GM12878 (cell line): Measurements from ENCODE around the gene GFRA3. TPM values are rescaled to one million over a fixed set of nuclear protein-coding genes. Genes with fewer than 3 reads are reported as not detected.

Experiments
- ATAC-seq: fragments of 200-7000 bp; cut with Tn5 transposase; 3 replicates; pipeline ENCODE4 v1.9.1; 2020; ENCODE audit warnings: mild to moderate bottlenecking, moderate library complexity
- BruUV-seq: library from RNA; stranded (reverse); fragments of 400-500 nt; replicated peaks from 2 replicates; lab custom pipeline; 2021; lab: Mats Ljungman, UMichigan
- CTCF ChIA-PET: fragments of 300-600 bp; sonication (Branson Sonifier 250); formaldehyde crosslinking; extraction: SDS; loops from one replicate; lab custom pipeline; 2021; ENCODE audit warnings: inconsistent platforms; lab: Yijun Ruan, JAX
- POLR2A ChIA-PET: fragments of 350-600 bp; formaldehyde crosslinking; extraction: SDS; loops from one replicate; lab custom pipeline; 2021; ENCODE audit warnings: inconsistent platforms; lab: Charles Lee
- RAD21 ChIA-PET: fragments of 300-600 bp; sonication (Branson Sonifier 250); formaldehyde crosslinking; loops from one replicate; lab custom pipeline; 2023; ENCODE audit warnings: antibody characterized with exemption; ENCODE audit not compliant: unreplicated experiment; lab: Charles Lee
- SMC1A ChIA-PET: fragments of 300-600 bp; sonication (Branson Sonifier 250); formaldehyde crosslinking; loops from one replicate; lab custom pipeline; 2023; ENCODE audit not compliant: unreplicated experiment, uncharacterized antibody; lab: Charles Lee
- DNase-seq: peaks from one replicate; pipeline ENCODE4 v3.0.0-alpha.2; 2011; ENCODE audit warnings: low read depth, low spot score
- FAIRE-seq: peaks from 3 replicates; lab custom pipeline; 2011; peaks lifted over from hg19 to GRCh38; lab: Jason Lieb, UNC
- H2AFZ ChIP-seq: 2 replicates; pipeline ENCODE4 v1.6.0; 2011; ENCODE audit warnings: low read depth, low read length, control low read depth; ENCODE audit not compliant: control insufficient read depth
- H3K27ac ChIP-seq: 2 replicates; pipeline ENCODE4 v1.5.1; 2011; ENCODE audit warnings: control low read depth; ENCODE audit not compliant: control insufficient read depth, insufficient read depth
- H3K27me3 ChIP-seq, 2 experiments: replicated peaks in 1 of 2; 2 replicates each; pipeline versions ENCODE4 v1.6.0 to v1.6.1; 2011; ENCODE audit warnings: low read length in 1 of 2; ENCODE audit not compliant: control insufficient read depth in 2 of 2, insufficient read depth in 2 of 2
- H3K36me3 ChIP-seq, 2 experiments: 2 replicates each; pipeline ENCODE4 v1.5.1; 2011; ENCODE audit warnings: low read length in 1 of 2; ENCODE audit not compliant: control insufficient read depth in 2 of 2, insufficient read depth in 2 of 2
- H3K4me1 ChIP-seq: 2 replicates; pipeline ENCODE4 v1.6.1; 2011; ENCODE audit warnings: mild to moderate bottlenecking, low read length, moderate library complexity, mixed read lengths; ENCODE audit not compliant: control insufficient read depth, insufficient read depth
- H3K4me2 ChIP-seq: 2 replicates; pipeline ENCODE4 v1.6.0; 2011; ENCODE audit warnings: control low read depth; ENCODE audit not compliant: control insufficient read depth, insufficient read depth
- H3K4me3 ChIP-seq: fragments of 200-600 bp; sonication (generic); 2 replicates; pipeline ENCODE4 v1.5.1; 2016
- H3K79me2 ChIP-seq: 2 replicates; pipeline ENCODE4 v1.6.0; 2011; ENCODE audit warnings: low read length; ENCODE audit not compliant: control insufficient read depth, insufficient read depth
- H3K9ac ChIP-seq: 2 replicates; pipeline ENCODE4 v1.8.0; 2011; ENCODE audit warnings: low read length, control low read depth, mixed read lengths; ENCODE audit not compliant: control insufficient read depth, insufficient read depth
- H3K9me3 ChIP-seq: replicated peaks from 3 replicates; pipeline ENCODE4 v1.5.1; 2011; ENCODE audit warnings: mild to moderate bottlenecking, low read length; ENCODE audit not compliant: control insufficient read depth, insufficient read depth
- H4K20me1 ChIP-seq: 2 replicates; pipeline ENCODE4 v1.6.0; 2011; ENCODE audit not compliant: control insufficient read depth, insufficient read depth
- ATF7 ChIP-seq: fragments of 450-650 bp; IDR thresholded peaks from 2 replicates; pipeline ENCODE4 v1.6.1; 2016; ENCODE audit warnings: low read depth, mild to moderate bottlenecking
- CREM ChIP-seq: IDR thresholded peaks from 2 replicates; pipeline ENCODE4 v1.6.1; 2014; ENCODE audit warnings: antibody characterized with exemption, low read depth
- FOXK2 ChIP-seq: fragments of 450-650 bp; IDR thresholded peaks from 2 replicates; pipeline ENCODE4 v1.6.1; 2017; ENCODE audit warnings: mild to moderate bottlenecking, moderate library complexity
- GABPA ChIP-seq: IDR thresholded peaks from 2 replicates; pipeline ENCODE4 v1.6.1; 2014; ENCODE audit warnings: antibody characterized with exemption, low read depth, mild to moderate bottlenecking, inconsistent platforms
- IKZF1 ChIP-seq: fragments of 450-650 bp; conservative IDR thresholded peaks from 2 replicates; pipeline ENCODE4 v1.6.1; 2017; ENCODE audit warnings: antibody characterized with exemption, mild to moderate bottlenecking
- IKZF2 ChIP-seq, 2 experiments: fragments of 450-650 bp; IDR thresholded peaks; 2 replicates each; pipeline ENCODE4 v1.6.1; 2017; ENCODE audit warnings: mild to moderate bottlenecking in 2 of 2, moderate library complexity in 2 of 2
- NFIC ChIP-seq: IDR thresholded peaks from 2 replicates; pipeline ENCODE4 v1.6.1; 2012; ENCODE audit warnings: low read depth, mild to moderate bottlenecking, inconsistent platforms, low read length, moderate library complexity
- NFYB ChIP-seq: IDR thresholded peaks from 2 replicates; pipeline ENCODE4 v1.6.1; 2011; ENCODE audit warnings: low read depth, mild to moderate bottlenecking, low read length, improper control_type of control experiment, moderate library complexity; ENCODE audit not compliant: insufficient read depth
- NR2F1 ChIP-seq: fragments of 450-650 bp; conservative IDR thresholded peaks from 2 replicates; pipeline ENCODE4 v1.6.1; 2017; ENCODE audit warnings: mild to moderate bottlenecking
- POLR2A ChIP-seq: IDR thresholded peaks from 2 replicates; pipeline ENCODE4 v1.6.1; 2011; ENCODE audit warnings: low read depth, mild to moderate bottlenecking, low read length
- RB1 ChIP-seq: fragments of 450-650 bp; formaldehyde crosslinking; IDR thresholded peaks from 2 replicates; pipeline ENCODE4 v1.6.1; 2017; ENCODE audit warnings: mild to moderate bottlenecking, borderline replicate concordance
- RBBP5 ChIP-seq: fragments of 200-600 bp; sonication (generic); conservative IDR thresholded peaks from 2 replicates; pipeline ENCODE4 v1.6.1; 2016
- RFX5 ChIP-seq: IDR thresholded peaks from 2 replicates; pipeline ENCODE4 v1.6.1; 2011; ENCODE audit warnings: low read depth, low read length, improper control_type of control experiment
- SMAD5 ChIP-seq: IDR thresholded peaks from 2 replicates; pipeline ENCODE4 v1.6.1; 2016; ENCODE audit warnings: antibody characterized with exemption, low read depth
- SRF ChIP-seq, 2 experiments: IDR thresholded peaks; 2 replicates each; pipeline ENCODE4 v1.6.1; 2011; ENCODE audit warnings: low read depth in 2 of 2, low read length in 2 of 2, mild to moderate bottlenecking in 1 of 2, moderate library complexity in 1 of 2
- STAT1 ChIP-seq: fragments of 450-650 bp; conservative IDR thresholded peaks from 2 replicates; pipeline ENCODE4 v1.6.1; 2014; ENCODE audit warnings: antibody characterized with exemption, mild to moderate bottlenecking
- TAF1 ChIP-seq: IDR thresholded peaks from 2 replicates; pipeline ENCODE4 v1.6.1; 2011; ENCODE audit warnings: mild to moderate bottlenecking, low read depth, low read length, borderline replicate concordance
- ZSCAN29 ChIP-seq: fragments of 450-650 bp; IDR thresholded peaks from 2 replicates; pipeline ENCODE4 v1.6.1; 2017; ENCODE audit warnings: mild to moderate bottlenecking, moderate library complexity
- WGBS: methylation state at CpG from one replicate; pipeline ENCODE4 v1.1.6; 2016; ENCODE audit warnings: low lambda C conversion rate; ENCODE audit not compliant: insufficient replicate concordance, insufficient coverage; ENCODE audit errors: missing lambda C conversion rate; 5-methylcytosine and 5-hydroxymethylcytosine counted together
- in situ Hi-C: fragments of 300-500 bp; cut with MboI; formaldehyde crosslinking; loops from 9 replicates; pipeline ENCODE4 v1.14.3; 2018; ENCODE audit warnings: mixed read lengths
- intact Hi-C: fragments of 100-400 bp; cut with micrococcal nuclease; formaldehyde crosslinking; loops from one replicate; pipeline ENCODE4 v1.14.2; 2022; ENCODE audit not compliant: unreplicated experiment
- polyA plus RNA-seq, 11 experiments: library from polyadenylated mRNA; depleted of rRNA in 4 of 11; unstranded in 6 of 11; stranded (reverse) in 5 of 11; fragments of >200 nt; fragmentation: Nextera tagmentation in 4 of 11; fragmentation: Illumina TruSeq in 1 of 11; extraction: Ambion mirVana in 4 of 11; extraction: Trizol in 1 of 11; gene quantifications; 1 replicate in 1 of 11; 2 replicates in 10 of 11; pipeline versions ENCODE4 v1.2.1 to v1.2.3, GENCODE V29; 2011 to 2016; ENCODE audit warnings: inconsistent platforms in 2 of 11, missing spikeins in 2 of 11, low read depth in 1 of 11
- total RNA-seq, 4 experiments: library from RNA; depleted of rRNA in 3 of 4; stranded (reverse); fragments of >200 nt in 3 of 4; fragmentation: Illumina TruSeq in 1 of 4; extraction: Trizol in 1 of 4; gene quantifications; 2 replicates each; pipeline versions ENCODE4 v1.2.1 to v1.2.3, GENCODE V29; 2013 to 2021
- TF ChIP-seq, protein P1 (sequence below): IDR thresholded peaks from 2 replicates; pipeline ENCODE4 v1.6.1; 2011; ENCODE audit warnings: mild to moderate bottlenecking, low read depth, low read length, moderate library complexity; ENCODE audit not compliant: insufficient replicate concordance
- TF ChIP-seq, protein P2 (sequence below): IDR thresholded peaks from 2 replicates; pipeline ENCODE4 v1.6.1; 2012; ENCODE audit warnings: low read depth, low read length, improper control_type of control experiment
- TF ChIP-seq, protein P3 (sequence below): fragments of 450-650 bp; IDR thresholded peaks from 2 replicates; pipeline ENCODE4 v1.6.1; 2017; ENCODE audit warnings: low read depth, mild to moderate bottlenecking, moderate library complexity

The GFRA3 gene
- total and polyA plus RNA-seq, 10 of the 15 experiments (the other 5 are each of a cell fraction or from before 2014, with no cell fraction given), result 0.06 to 0.10 (median 0.08) TPM; not detected in 7

DNA sequence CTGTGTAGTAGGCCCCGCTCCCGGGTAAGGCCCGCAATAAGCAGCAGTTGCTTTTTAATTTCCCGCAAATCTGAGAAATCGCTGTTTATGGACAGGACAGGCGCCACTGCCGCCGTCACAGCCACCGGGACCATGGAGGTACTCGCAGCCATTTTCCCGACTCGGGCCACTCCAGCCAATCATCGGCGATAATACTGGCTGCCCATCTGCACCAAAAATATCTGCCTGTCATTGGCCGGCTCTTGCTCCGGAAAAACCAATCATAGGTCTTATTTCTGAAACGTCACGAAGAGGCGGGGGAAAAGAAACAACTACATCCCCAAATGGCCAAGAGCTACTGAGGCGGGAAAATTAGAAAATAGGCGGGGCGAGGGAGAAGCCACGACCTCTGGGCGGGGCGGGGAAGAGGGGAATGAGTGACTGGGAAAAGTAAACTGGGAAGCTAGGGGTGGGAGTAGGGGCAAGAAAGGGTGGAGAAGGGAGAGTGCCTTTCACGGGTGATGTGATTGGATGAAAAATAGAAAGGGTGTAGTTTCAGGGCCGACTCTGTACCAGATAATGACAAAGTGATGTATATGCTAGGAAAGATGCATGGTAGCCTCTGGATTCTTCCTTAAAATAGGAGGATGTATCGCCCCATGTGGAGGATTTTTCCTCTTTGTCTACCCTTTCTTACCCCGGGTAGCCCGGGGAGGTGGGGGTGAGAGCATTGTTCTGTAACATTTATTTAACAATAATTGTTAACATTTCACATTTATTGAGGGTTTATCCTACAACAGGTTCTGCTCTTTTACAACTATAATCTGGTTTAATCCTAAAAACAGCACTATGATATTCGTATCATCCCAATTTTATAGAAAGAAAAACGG, 61.0 kb downstream of the GFRA3 start, which contains the start of gene CDC23:
TSS of gene CDC23 (minus strand) at position 163 of the 869 bp plus-strand sequence. CDS start at position 152, 11 bp downstream.
- ChIA-PET CTCF (interaction anchor here (0.7 to 2.5 kb wide), 7 partner anchors 12 to 142 kb away, joined by 3 to 9 read pairs (median 5); partner anchors contain the start of genes CDC25C and KDM3B), RAD21 (interaction anchor here (1.0 to 2.2 kb wide), 6 partner anchors 27 to 314 kb away, joined by 3 to 12 read pairs (median 6); partner anchors contain the start of genes BRD8, CDC25C and KIF20A), POLR2A (interaction anchor here (0.5 to 2.2 kb wide), 8 partner anchors 9 to 346 kb away, joined by 3 to 9 read pairs (median 4); partner anchors contain the start of genes BRD8, CDC25C, EGR1 and KDM3B), SMC1A (interaction anchor here (0.6 to 1.8 kb wide), 7 partner anchors 12 to 488 kb away, joined by 3 to 5 read pairs (median 3); partner anchors contain the start of gene KIF20A)
- Histone ChIP-seq H3K4me1 (no peaks in the 10 kb centered on the region; the same call in 1 of the 2 replicates), H3K27ac (peak within 1 kb of the TSS; percentile 66), H3K4me3 (peak within 1 kb of the TSS; percentile 92), H3K4me2 (peak within 1 kb of the TSS; percentile 73), H3K79me2 (peaks cover 28% of the 10 kb centered on the region), H3K9ac (peak within 1 kb of the TSS; percentile 82), H2AFZ (peak within 1 kb of the TSS; percentile 90), H3K36me3 (peaks cover 0 to 5% of the 10 kb centered on the region in 2 experiments; a peak in 1 of 4 replicates), H3K27me3 (no peaks in the 10 kb centered on the region), H3K9me3 (no peaks in the 10 kb centered on the region), H4K20me1 (no peaks in the 10 kb centered on the region)
- intact Hi-C loops, result no loop called here
- BruUV-seq, result no TSS peak
- FAIRE-seq (peak; percentile 100), ATAC-seq (peak; percentile 99), DNase-seq (peak; percentile 94)
- WGBS, result under 1% methylated on average over 27 of the region's 32 CpGs
- in situ Hi-C loops, result no loop called here
- no peak for TF ChIP-seq ZSCAN29
- TF ChIP-seq, protein P1, sequence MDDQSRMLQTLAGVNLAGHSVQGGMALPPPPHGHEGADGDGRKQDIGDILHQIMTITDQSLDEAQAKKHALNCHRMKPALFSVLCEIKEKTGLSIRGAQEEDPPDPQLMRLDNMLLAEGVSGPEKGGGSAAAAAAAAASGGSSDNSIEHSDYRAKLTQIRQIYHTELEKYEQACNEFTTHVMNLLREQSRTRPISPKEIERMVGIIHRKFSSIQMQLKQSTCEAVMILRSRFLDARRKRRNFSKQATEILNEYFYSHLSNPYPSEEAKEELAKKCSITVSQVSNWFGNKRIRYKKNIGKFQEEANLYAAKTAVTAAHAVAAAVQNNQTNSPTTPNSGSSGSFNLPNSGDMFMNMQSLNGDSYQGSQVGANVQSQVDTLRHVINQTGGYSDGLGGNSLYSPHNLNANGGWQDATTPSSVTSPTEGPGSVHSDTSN, result peak; percentile 25
- TF ChIP-seq, protein P2, sequence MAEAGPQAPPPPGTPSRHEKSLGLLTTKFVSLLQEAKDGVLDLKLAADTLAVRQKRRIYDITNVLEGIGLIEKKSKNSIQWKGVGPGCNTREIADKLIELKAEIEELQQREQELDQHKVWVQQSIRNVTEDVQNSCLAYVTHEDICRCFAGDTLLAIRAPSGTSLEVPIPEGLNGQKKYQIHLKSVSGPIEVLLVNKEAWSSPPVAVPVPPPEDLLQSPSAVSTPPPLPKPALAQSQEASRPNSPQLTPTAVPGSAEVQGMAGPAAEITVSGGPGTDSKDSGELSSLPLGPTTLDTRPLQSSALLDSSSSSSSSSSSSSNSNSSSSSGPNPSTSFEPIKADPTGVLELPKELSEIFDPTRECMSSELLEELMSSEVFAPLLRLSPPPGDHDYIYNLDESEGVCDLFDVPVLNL, result peak; percentile 98
- TF ChIP-seq RBBP5, result no peak
- TF ChIP-seq NFYB, result peak; percentile 92
- TF ChIP-seq RFX5, result peak; percentile 71; the same call in 1 of the 2 replicates
- no peak for TF ChIP-seq ATF7
- peak; percentile 93 for TF ChIP-seq TAF1
- TF ChIP-seq NR2F1, result 0 out of 2 replicates have a peak, but pooled peaks have one; percentile 16
- 0 out of 2 replicates have a peak, but pooled peaks have one; percentile 27 for TF ChIP-seq STAT1
- no peak for TF ChIP-seq SMAD5
- TF ChIP-seq POLR2A, result peak; percentile 93
- no peak for TF ChIP-seq GABPA
- TF ChIP-seq FOXK2, result peak; percentile 61; the same call in 1 of the 2 replicates
- TF ChIP-seq RB1, result peak; percentile 85; the same call in 1 of the 2 replicates
- TF ChIP-seq IKZF2 (IDR thresholded peaks at IDR 0.05), result peak; percentile 6 to 74
- TF ChIP-seq SRF (IDR thresholded peaks at IDR 0.05; ENCODE audit: low read depth in 2 of 2, low read length in 2 of 2), result peak in 1 of 2 experiments; percentile 77; a peak in 2 of 4 replicates
- TF ChIP-seq, protein P3, sequence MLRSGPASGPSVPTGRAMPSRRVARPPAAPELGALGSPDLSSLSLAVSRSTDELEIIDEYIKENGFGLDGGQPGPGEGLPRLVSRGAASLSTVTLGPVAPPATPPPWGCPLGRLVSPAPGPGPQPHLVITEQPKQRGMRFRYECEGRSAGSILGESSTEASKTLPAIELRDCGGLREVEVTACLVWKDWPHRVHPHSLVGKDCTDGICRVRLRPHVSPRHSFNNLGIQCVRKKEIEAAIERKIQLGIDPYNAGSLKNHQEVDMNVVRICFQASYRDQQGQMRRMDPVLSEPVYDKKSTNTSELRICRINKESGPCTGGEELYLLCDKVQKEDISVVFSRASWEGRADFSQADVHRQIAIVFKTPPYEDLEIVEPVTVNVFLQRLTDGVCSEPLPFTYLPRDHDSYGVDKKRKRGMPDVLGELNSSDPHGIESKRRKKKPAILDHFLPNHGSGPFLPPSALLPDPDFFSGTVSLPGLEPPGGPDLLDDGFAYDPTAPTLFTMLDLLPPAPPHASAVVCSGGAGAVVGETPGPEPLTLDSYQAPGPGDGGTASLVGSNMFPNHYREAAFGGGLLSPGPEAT, result peak; percentile 99
- peak; percentile 53 for TF ChIP-seq NFIC
- TF ChIP-seq CREM, result peak; percentile 89
- peak; percentile 63 for TF ChIP-seq IKZF1
